Neutrophil (primary cell): ENCODE measurements around the gene RPTOR.

Experiments used
- H3K27ac ChIP-seq: fragments of 200-600 bp; sonication (generic); 2 replicates; pipeline ENCODE4 v1.5.1; 2016; ENCODE audit warnings: mild to moderate bottlenecking, moderate library complexity
- H3K27me3 ChIP-seq: fragments of 200-600 bp; sonication (generic); 2 replicates; pipeline ENCODE4 v1.6.0; 2016; ENCODE audit warnings: mild to moderate bottlenecking
- H3K36me3 ChIP-seq: fragments of 200-600 bp; sonication (generic); 2 replicates; pipeline ENCODE4 v1.5.1; 2017
- H3K4me1 ChIP-seq, 2 experiments: fragments of 200-600 bp in 1 of 2; sonication (generic) in 1 of 2; 1 replicate in 1 of 2; 2 replicates in 1 of 2; pipeline versions ENCODE4 v1.5.1 to v1.6.1; 2013 to 2016; ENCODE audit warnings: low read depth in 1 of 2, low read length in 1 of 2, mild to moderate bottlenecking in 1 of 2, moderate library complexity in 1 of 2; ENCODE audit not compliant: control insufficient read depth in 1 of 2, insufficient read depth in 1 of 2
- H3K4me3 ChIP-seq, 2 experiments: fragments of 200-600 bp in 1 of 2; sonication (generic) in 1 of 2; 1 replicate in 1 of 2; 2 replicates in 1 of 2; pipeline ENCODE4 v1.5.1; 2013 to 2016; ENCODE audit warnings: low read depth in 1 of 2, low read length in 1 of 2, mild to moderate bottlenecking in 1 of 2, moderate library complexity in 1 of 2
- H3K9me3 ChIP-seq: fragments of 200-600 bp; sonication (generic); 2 replicates; pipeline ENCODE4 v1.5.1; 2016
- TF ChIP-seq, protein P1 (sequence below): fragments of 200-600 bp; sonication (generic); IDR thresholded peaks from 2 replicates; pipeline ENCODE4 v1.5.1; 2016; ENCODE audit warnings: antibody characterized with exemption

The RPTOR gene

DNA sequence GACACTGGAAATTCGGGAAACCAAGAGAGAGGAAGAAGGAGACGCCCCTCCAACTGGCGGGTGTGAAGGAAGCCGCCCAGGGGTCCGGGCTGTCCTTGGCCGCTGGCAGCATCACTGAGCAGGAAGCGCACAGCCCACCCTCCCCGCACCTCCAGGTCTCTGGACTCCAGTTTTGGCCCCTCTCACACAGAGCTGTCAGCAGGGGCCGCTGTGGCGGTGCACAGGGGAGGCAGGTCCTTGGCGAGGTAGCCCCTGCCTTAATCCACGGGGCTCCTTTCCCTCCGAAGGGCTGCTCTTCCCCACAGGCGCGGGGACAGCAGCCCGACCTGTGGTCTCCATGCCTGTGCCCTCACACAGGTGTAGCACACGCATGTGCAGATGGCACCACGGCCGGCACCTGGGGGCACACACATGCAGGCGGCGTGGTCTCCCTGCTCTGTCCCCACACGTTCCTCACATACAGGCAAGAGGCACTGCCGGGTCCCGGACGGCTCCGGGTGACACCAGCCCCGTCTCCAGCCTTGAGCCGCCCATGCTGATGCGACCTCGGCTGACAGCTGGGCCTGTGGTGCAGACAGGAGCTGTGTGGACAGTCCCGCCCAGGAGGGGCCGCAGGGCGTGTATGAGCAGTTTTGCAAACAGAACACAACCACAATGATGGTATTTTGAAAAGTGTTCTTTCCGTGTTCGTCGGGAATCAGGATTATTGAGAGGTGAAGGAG, 420.4 kb downstream of the RPTOR start:
- Histone ChIP-seq H3K27me3 (peaks cover 3% of the 10 kb centered on the region), H3K4me1 (peaks cover 4 to 6% of the 10 kb centered on the region in 2 experiments), H3K9me3 (no peaks in the 10 kb centered on the region), H3K4me3 (no peak overlapping the region), H3K27ac (no peak overlapping the region), H3K36me3 (peaks cover 42% of the 10 kb centered on the region)
- TF ChIP-seq, protein P1, sequence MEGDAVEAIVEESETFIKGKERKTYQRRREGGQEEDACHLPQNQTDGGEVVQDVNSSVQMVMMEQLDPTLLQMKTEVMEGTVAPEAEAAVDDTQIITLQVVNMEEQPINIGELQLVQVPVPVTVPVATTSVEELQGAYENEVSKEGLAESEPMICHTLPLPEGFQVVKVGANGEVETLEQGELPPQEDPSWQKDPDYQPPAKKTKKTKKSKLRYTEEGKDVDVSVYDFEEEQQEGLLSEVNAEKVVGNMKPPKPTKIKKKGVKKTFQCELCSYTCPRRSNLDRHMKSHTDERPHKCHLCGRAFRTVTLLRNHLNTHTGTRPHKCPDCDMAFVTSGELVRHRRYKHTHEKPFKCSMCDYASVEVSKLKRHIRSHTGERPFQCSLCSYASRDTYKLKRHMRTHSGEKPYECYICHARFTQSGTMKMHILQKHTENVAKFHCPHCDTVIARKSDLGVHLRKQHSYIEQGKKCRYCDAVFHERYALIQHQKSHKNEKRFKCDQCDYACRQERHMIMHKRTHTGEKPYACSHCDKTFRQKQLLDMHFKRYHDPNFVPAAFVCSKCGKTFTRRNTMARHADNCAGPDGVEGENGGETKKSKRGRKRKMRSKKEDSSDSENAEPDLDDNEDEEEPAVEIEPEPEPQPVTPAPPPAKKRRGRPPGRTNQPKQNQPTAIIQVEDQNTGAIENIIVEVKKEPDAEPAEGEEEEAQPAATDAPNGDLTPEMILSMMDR = no peak

DNA sequence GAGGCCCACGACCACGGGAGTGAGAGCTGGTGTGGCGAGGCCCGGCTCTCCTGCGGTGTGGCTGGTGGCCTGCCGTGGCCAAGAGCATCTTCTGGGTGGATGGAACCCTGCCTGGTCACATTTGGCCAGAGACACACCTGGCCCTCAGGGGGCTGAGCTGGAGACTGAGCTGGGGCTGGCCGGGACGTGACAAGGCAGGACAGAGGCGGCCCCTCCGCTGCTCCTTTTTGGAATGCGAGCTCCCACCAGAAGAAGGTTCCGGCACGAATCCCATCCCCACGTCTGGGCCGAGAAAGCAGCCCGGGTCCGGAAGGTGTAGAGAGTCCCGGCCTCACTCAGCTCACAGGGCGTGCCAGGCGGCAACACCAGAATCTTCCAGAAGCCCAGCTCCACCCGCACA, 421.0 kb downstream of the RPTOR start:
- TF ChIP-seq, protein P1 = no peak
- H3K4me1 ChIP-seq = peaks cover 9 to 11% of the 10 kb centered on the region in 2 experiments
- H3K27me3 ChIP-seq = peaks cover 9% of the 10 kb centered on the region
- H3K4me3 ChIP-seq = no peak overlapping the region
- H3K9me3 ChIP-seq = no peaks in the 10 kb centered on the region
- H3K27ac ChIP-seq = no peak overlapping the region
- H3K36me3 ChIP-seq = peaks cover 36% of the 10 kb centered on the region

DNA sequence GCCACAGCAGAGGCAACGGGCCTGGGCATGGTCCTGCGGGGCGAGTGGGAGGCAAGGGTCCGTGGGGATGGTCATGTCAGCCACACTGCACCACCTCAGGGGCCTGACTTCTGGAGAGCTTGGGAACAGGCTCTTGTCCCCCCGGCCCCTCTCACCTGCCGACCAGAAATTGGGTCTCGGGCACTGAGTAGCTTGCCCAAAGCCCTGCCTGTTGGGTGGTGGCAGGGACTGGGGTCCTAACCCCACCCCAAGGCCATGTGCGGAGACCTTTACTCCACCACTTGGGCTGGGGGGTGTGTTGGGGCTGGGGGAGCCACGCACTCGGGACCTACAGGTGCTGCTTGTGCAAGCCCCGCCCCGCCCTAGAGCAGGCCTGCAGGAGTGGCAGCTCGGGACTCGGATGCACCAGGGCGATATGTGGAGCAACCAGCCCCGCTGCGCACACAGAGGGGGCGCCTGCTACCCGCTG, 422.8 kb downstream of the RPTOR start:
- H3K9me3 ChIP-seq = no peaks in the 10 kb centered on the region
- TF ChIP-seq, protein P1 = no peak
- peaks cover 25% of the 10 kb centered on the region for H3K36me3 ChIP-seq
- H3K4me1 ChIP-seq = peaks cover 9 to 11% of the 10 kb centered on the region in 2 experiments
- no peak overlapping the region for H3K4me3 ChIP-seq
- no peak overlapping the region for H3K27ac ChIP-seq
- peaks cover 19% of the 10 kb centered on the region for H3K27me3 ChIP-seq

DNA sequence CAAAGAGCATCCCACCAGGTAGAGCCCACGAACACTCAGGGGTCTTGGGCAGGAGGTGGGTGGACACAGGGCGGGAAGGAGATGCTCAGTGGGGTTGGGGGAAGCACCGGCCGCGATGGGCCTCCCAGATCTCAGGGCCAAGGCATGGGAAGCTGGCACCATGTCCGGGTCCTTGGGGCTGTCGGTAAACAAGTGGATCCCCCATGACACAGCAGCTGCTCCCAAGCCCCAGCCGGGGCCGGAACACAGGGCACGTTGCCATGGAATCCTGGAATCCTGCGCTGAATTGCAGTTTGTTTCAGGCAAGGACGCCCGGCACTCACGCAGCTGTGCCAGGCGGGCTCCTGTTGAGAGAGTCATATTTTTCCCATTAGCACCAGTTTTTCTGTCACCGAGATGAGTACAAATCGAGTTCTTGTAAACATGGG, 424.0 kb downstream of the RPTOR start:
- H3K27ac ChIP-seq = no peak overlapping the region
- no peaks in the 10 kb centered on the region for H3K9me3 ChIP-seq
- TF ChIP-seq, protein P1 = no peak
- no peak overlapping the region for H3K4me3 ChIP-seq
- H3K27me3 ChIP-seq = peaks cover 19% of the 10 kb centered on the region
- H3K36me3 ChIP-seq = peaks cover 20% of the 10 kb centered on the region
- H3K4me1 ChIP-seq = peaks cover 9 to 11% of the 10 kb centered on the region in 2 experiments

DNA sequence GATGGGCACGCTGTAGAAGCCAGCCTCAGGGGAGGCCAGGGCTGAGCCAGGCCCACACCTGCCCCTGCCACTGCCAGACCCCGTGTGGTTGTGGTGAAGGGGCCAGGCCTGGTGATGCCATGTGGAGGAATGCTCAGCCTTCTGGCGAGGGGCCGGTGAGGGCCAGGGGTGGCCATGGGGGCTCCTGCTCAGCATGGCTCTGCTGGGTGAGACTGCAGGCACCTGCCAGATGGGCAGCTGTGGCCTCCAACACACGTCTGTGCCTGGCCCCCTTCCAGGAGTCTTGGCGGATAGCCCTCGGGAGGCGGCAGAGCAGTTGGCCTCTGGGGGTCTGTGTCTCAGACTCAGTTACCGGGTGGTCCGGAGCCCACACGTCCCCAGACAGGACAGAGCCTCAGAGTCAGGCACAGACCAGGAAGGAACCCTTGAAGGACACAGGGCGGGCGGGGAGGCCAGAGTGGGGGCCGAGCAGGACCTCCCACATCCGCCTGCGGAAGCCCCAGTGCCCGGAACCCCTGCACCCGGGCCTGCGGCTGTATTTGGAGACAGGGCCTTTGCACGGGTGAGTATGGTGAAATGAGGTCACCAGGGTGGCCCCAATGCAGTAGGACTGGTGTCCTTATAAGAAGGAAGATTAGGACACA, 424.5 kb downstream of the RPTOR start:
- TF ChIP-seq, protein P1 = no peak
- no peak overlapping the region for H3K4me3 ChIP-seq
- no peak overlapping the region for H3K27ac ChIP-seq
- H3K9me3 ChIP-seq = no peaks in the 10 kb centered on the region
- H3K27me3 ChIP-seq = peaks cover 19% of the 10 kb centered on the region
- peaks cover 19% of the 10 kb centered on the region for H3K36me3 ChIP-seq
- peaks cover 9 to 11% of the 10 kb centered on the region in 2 experiments for H3K4me1 ChIP-seq
